Right lobe of liver (tissue), 6 donors: ENCODE results near the gene DTX3. TPM values are rescaled to one million over a fixed set of nuclear protein-coding genes. Genes with fewer than 3 reads are reported as not detected.

ENCODE experiments used
- ATAC-seq, 4 donors: fragments of 200-7000 bp; cut with Tn5 transposase; one replicate each; pipeline ENCODE4 v1.9.1; 2020; ENCODE audit warnings: mild to moderate bottlenecking in 4 of 4, moderate library complexity in 4 of 4
- DNase-seq, 3 donors: peaks; one replicate each; pipeline ENCODE4 v3.0.0-alpha.2; 2020
- H3K27ac ChIP-seq, 3 donors: fragments of 200-600 bp; one replicate each; pipeline ENCODE4 v1.8.0; 2022
- H3K27me3 ChIP-seq, 2 donors: fragments of 200-600 bp; one replicate each; pipeline ENCODE4 v1.8.0; 2022
- H3K36me3 ChIP-seq, 4 donors: fragments of 200-600 bp; sonication (generic) in 1 of 4; one replicate each; pipeline versions ENCODE4 v1.5.1 to v1.8.0; 2017 to 2022; ENCODE audit warnings: control low read depth in 1 of 4
- H3K4me1 ChIP-seq, 4 donors: fragments of 200-600 bp; sonication (generic) in 1 of 4; one replicate each; pipeline versions ENCODE4 v1.5.1 to v1.8.0; 2017 to 2022; ENCODE audit warnings: control low read depth in 1 of 4
- H3K4me3 ChIP-seq, 3 donors: fragments of 200-600 bp; one replicate each; pipeline ENCODE4 v1.8.0; 2022
- H3K9me3 ChIP-seq, 4 donors: fragments of 200-600 bp; sonication (generic) in 1 of 4; one replicate each; pipeline versions ENCODE4 v1.5.1 to v1.8.0; 2017 to 2022; ENCODE audit warnings: control low read depth in 1 of 4
- POLR2A ChIP-seq: fragments of 450-650 bp; IDR thresholded peaks from one replicate; pipeline ENCODE4 v1.6.1; 2017; ENCODE audit warnings: antibody characterized with exemption, mild to moderate bottlenecking
- WGBS: methylation state at CpG from one replicate; pipeline ENCODE4 v1.1.6; 2018; ENCODE audit warnings: low coverage, low lambda C conversion rate; ENCODE audit not compliant: insufficient coverage; ENCODE audit errors: missing lambda C conversion rate; 5-methylcytosine and 5-hydroxymethylcytosine counted together
- intact Hi-C, 2 donors: fragments of 100-400 bp; cut with DNase I; formaldehyde crosslinking; loops; one replicate each; pipeline versions ENCODE4 v1.11.2 to v1.14.1; 2022
- total RNA-seq, 6 experiments: library from RNA; depleted of rRNA in 2 of 6; stranded (reverse); fragments of >200 nt in 2 of 6; fragmentation: NEBNext Ultra II Directional in 3 of 6; extraction: Animal tissue kit (Norgen Biotek cat#: 25700) in 3 of 6; gene quantifications; one replicate each; pipeline versions ENCODE4 v1.1.0 to v1.2.4, GENCODE V29; 2016 to 2023
- TF ChIP-seq, protein P1 (sequence below), 4 donors: fragments of 200-600 bp in 3 of 4; fragments of 450-650 bp in 1 of 4; IDR thresholded peaks; one replicate each; pipeline versions ENCODE4 v1.5.1 to v1.8.0; 2016 to 2022; ENCODE audit warnings: antibody characterized with exemption in 4 of 4, mild to moderate bottlenecking in 2 of 4
- donor health status: DM: no; HTN: yes; CAD: no.
- donor health status: DM: no; HTN: no; CAD: no.
- donor health status: DM: no; HTN: no; CAD: no.
- donor health status: DM: no; HTN: yes; CAD: no.
- donor health status: DM: no; HTN: yes; CAD: no.

The DTX3 gene
- total RNA-seq, 6 experiments from 2014 or later, result 0.86 to 2.7 (median 1.9) TPM

DNA sequence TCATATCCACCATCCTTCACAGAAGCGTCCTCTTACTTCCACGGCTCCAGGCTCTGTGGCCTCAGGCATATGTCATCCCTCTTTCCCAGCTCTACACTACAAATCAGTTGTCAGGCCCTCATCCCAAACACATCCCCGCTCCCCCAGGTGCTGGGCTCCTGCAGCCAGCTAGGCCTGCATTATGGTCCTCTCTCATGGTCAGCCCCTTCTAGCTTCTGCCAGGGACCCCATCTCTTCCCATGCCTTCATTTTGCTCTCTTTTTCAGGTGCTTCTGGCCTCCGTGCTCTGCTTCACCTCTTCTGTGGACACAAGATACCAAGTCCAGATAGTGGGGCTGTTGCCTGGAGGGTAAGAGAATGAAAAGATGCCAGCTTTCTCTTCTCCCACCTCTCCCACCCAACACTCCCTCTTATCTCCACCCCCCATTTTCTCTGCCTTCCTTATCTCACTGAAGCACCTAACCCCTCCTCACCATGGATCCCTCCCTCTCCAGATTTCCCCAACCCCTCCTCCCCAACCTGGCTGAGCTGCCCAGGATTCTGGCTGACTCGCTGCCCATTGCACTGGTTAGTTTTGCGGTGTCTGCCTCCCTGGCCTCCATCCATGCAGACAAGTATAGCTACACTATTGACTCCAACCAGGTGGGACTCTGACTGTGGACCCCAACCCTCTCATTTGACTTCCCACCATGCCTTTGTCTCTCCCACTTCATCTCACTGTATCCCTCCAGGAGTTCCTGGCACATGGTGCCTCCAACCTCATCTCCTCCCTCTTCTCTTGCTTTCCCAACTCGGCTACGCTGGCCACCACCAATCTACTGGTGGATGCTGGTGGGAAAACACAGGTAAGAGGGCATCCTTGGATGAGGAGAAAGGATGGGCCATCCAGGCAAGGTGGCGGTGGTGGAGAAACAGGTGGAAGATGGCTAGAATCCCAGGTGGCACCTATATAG is 17.9 kb downstream of the DTX3 start:
- Histone ChIP-seq H3K27me3 (peaks cover under 1 to 41% of the 10 kb centered on the region in 2 donors), H3K27ac (no peak overlapping the region), H3K4me1 (peaks cover 0 to 14% (median 6%) of the 10 kb centered on the region in 4 donors), H3K4me3 (no peak overlapping the region), H3K36me3 (no peaks in the 10 kb centered on the region), H3K9me3 (no peaks in the 10 kb centered on the region)
- ATAC-seq (no peak), DNase-seq (no peak)
- WGBS, result 66% methylated on average over 9 of the region's 9 CpGs
- TF ChIP-seq POLR2A, result no peak
- TF ChIP-seq, protein P1, sequence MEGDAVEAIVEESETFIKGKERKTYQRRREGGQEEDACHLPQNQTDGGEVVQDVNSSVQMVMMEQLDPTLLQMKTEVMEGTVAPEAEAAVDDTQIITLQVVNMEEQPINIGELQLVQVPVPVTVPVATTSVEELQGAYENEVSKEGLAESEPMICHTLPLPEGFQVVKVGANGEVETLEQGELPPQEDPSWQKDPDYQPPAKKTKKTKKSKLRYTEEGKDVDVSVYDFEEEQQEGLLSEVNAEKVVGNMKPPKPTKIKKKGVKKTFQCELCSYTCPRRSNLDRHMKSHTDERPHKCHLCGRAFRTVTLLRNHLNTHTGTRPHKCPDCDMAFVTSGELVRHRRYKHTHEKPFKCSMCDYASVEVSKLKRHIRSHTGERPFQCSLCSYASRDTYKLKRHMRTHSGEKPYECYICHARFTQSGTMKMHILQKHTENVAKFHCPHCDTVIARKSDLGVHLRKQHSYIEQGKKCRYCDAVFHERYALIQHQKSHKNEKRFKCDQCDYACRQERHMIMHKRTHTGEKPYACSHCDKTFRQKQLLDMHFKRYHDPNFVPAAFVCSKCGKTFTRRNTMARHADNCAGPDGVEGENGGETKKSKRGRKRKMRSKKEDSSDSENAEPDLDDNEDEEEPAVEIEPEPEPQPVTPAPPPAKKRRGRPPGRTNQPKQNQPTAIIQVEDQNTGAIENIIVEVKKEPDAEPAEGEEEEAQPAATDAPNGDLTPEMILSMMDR (IDR thresholded peaks at IDR 0.05), result no peak
- intact Hi-C loops, result loop anchor here (5.0 kb wide), 1 partner anchor 40 kb away; no protein-coding TSS in a partner anchor

DNA sequence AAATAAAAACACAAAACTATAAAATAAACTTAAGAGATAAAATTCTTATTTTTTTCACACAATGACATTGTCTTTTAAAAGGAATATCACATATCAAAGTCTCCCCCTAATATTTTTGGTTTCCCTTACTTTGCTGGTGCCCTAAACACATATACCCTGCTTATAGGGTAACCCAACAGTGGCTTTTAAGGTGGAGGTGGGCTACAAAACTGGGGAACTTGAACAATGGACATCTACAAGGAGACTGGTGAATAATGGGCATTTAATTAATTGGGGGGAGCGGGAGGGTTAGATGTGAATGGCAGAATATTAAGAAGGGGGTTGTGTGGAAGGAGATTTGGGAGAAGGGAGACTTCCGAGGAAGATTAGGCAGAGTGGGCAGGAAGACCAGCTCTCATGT is 18.8 kb downstream of the DTX3 start:
- Histone ChIP-seq H3K36me3 (no peaks in the 10 kb centered on the region), H3K27ac (no peak overlapping the region), H3K9me3 (no peaks in the 10 kb centered on the region), H3K4me1 (peaks cover 0 to 16% (median 6%) of the 10 kb centered on the region in 4 donors), H3K4me3 (no peak overlapping the region), H3K27me3 (peaks cover 6 to 47% of the 10 kb centered on the region in 2 donors)
- intact Hi-C loops, result loop anchor here (5.0 kb wide), 1 partner anchor 41 kb away; no protein-coding TSS in a partner anchor
- no peak for ATAC-seq
- DNase-seq, result no peak
- WGBS, result 14% methylated on average over 1 of the region's 2 CpGs
- TF ChIP-seq, protein P1 (IDR thresholded peaks at IDR 0.05), result no peak
- TF ChIP-seq POLR2A, result no peak

DNA sequence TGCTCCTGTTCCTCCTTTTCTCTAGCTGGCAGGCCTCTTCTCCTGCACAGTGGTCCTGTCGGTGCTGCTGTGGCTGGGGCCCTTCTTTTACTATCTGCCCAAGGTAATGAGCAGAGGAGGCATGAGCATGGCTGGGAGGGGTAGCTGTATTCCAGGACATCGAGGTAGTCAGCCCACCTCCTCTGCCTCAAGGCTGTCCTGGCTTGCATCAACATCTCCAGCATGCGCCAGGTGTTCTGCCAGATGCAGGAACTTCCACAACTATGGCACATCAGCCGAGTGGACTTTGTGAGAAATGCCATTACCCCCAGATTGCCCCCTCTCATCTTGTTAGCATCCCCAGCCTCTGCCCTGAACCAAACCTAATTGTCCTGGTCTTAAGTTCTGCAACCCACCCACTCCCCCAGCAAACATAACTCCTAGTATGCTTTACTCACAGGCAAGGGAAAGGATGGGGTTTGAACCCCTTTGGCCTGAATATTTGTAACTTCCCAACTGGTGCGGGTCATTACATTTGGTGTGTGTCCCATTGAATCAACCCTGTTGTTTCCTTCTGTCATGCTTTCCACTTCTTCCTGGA is 19.3 kb downstream of the DTX3 start:
- no peaks in the 10 kb centered on the region for H3K9me3 ChIP-seq
- H3K4me3 ChIP-seq, result no peak overlapping the region
- no peak for TF ChIP-seq POLR2A
- TF ChIP-seq, protein P1 (IDR thresholded peaks at IDR 0.05), result no peak
- no peaks in the 10 kb centered on the region for H3K36me3 ChIP-seq
- DNase-seq (peak in 1 of 3 donors; percentile 33), ATAC-seq (no peak)
- peaks cover 6 to 51% of the 10 kb centered on the region in 2 donors for H3K27me3 ChIP-seq
- no peak overlapping the region for H3K27ac ChIP-seq
- WGBS, result 60% methylated on average over 4 of the region's 5 CpGs
- H3K4me1 ChIP-seq, result peaks cover 0 to 16% (median 6%) of the 10 kb centered on the region in 4 donors
- intact Hi-C loops, result loop anchor here (5.0 kb wide), 1 partner anchor 42 kb away; no protein-coding TSS in a partner anchor

DNA sequence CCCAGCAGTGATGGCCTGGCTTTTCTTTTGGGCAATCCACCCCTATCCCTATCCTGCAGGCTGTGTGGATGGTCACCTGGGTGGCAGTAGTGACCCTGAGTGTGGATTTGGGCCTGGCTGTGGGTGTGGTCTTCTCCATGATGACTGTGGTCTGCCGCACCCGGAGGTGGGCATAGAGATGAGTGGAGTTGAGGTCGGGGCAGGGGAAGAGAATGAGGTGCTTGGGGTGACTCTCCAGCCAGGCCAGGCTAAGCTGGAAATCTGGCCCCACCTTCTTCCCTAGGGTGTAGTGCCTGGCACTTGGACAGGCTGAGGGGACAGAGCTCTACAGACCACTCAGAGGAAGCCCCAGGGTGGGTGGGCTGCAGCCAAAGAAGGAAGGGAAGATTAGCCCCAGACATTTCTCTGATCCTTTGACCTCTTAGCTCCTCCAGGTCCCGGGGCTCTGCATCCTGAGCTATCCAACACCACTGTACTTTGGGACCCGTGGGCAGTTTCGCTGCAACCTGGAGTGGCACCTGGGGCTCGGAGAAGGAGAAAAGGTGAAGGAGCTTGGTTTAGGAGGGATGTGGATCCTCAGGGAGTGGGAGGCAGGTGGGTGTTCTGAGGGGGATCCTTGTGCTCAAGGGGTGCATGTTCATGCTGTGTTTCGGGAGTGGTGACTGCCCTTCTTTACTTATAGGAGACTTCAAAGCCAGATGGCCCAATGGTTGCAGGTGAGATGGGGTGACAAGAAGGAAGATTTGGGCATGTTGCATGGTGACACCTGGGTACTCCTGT is 20.0 kb downstream of the DTX3 start:
- intact Hi-C loops, result loop anchor here (5.0 kb wide), 1 partner anchor 42 kb away; no protein-coding TSS in a partner anchor
- Histone ChIP-seq H3K36me3 (no peaks in the 10 kb centered on the region), H3K27ac (no peak overlapping the region), H3K4me1 (peaks cover 0 to 16% (median 6%) of the 10 kb centered on the region in 4 donors), H3K9me3 (no peaks in the 10 kb centered on the region), H3K4me3 (no peak overlapping the region), H3K27me3 (peaks cover 6 to 46% of the 10 kb centered on the region in 2 donors)
- ATAC-seq (no peak), DNase-seq (peak in 1 of 3 donors; percentile 28)
- no peak for TF ChIP-seq POLR2A
- TF ChIP-seq, protein P1 (IDR thresholded peaks at IDR 0.05), result no peak
- 67% methylated on average over 6 of the region's 8 CpGs for WGBS
